Ascending aorta (tissue), 2 donors: Measurements from ENCODE around the gene KCNJ16. TPM values are rescaled to one million over a fixed set of nuclear protein-coding genes. Genes with fewer than 3 reads are reported as not detected.

Experiments used
- DNase-seq, 2 donors: peaks; one replicate each; pipeline ENCODE4 v3.0.0-alpha.2; 2019; ENCODE audit warnings: low spot score in 2 of 2
- H3K27ac ChIP-seq, 2 donors: fragments of 200-600 bp; sonication (generic); one replicate each; pipeline ENCODE4 v1.5.1; 2016 to 2017; ENCODE audit warnings: mild to moderate bottlenecking in 1 of 2
- H3K27me3 ChIP-seq: fragments of 200-600 bp; sonication (generic); one replicate; pipeline ENCODE4 v1.5.1; 2017
- H3K36me3 ChIP-seq, 2 donors: fragments of 200-600 bp; sonication (generic); one replicate each; pipeline ENCODE4 v1.5.1; 2016
- H3K4me1 ChIP-seq, 2 donors: fragments of 200-600 bp; sonication (generic); one replicate each; pipeline ENCODE4 v1.5.1; 2016 to 2017; ENCODE audit warnings: mild to moderate bottlenecking in 1 of 2
- H3K4me3 ChIP-seq, 2 donors: fragments of 200-600 bp; sonication (generic); one replicate each; pipeline ENCODE4 v1.5.1; 2016 to 2017; ENCODE audit warnings: mild to moderate bottlenecking in 1 of 2
- H3K9me3 ChIP-seq, 2 donors: fragments of 200-600 bp; sonication (generic); one replicate each; pipeline ENCODE4 v1.5.1; 2016
- CTCF ChIP-seq, 3 experiments: fragments of 200-600 bp in 2 of 3; fragments of 450-650 bp in 1 of 3; sonication (generic) in 2 of 3; IDR thresholded peaks; one replicate each; pipeline ENCODE4 v1.5.1; 2016 to 2019; ENCODE audit warnings: antibody characterized with exemption in 3 of 3, mild to moderate bottlenecking in 1 of 3, moderate library complexity in 1 of 3
- intact Hi-C: fragments of 100-400 bp; cut with DNase I; formaldehyde crosslinking; loops from one replicate; pipeline ENCODE4 v1.15.1; 2023
- total RNA-seq: library from RNA; depleted of rRNA; stranded (reverse); fragments of >200 nt; gene quantifications from one replicate; pipeline ENCODE4 v1.1.0, GENCODE V29; 2016

KCNJ16 gene
- total RNA-seq, 1 donor from 2014 or later: not detected

- no peak for TF ChIP-seq CTCF (IDR thresholded peaks at IDR 0.05)
- Histone ChIP-seq H3K4me3 (no peak overlapping the region), H3K27me3 (no peaks in the 10 kb centered on the region), H3K9me3 (no peaks in the 10 kb centered on the region), H3K4me1 (no peaks in the 10 kb centered on the region), H3K27ac (no peak overlapping the region), H3K36me3 (no peaks in the 10 kb centered on the region)
- intact Hi-C loops: no loop called here
- no peak for DNase-seq
These were observed 24.3 kb downstream of the KCNJ16 start for GRCh38 chr17:70099294-70099693.

DNA sequence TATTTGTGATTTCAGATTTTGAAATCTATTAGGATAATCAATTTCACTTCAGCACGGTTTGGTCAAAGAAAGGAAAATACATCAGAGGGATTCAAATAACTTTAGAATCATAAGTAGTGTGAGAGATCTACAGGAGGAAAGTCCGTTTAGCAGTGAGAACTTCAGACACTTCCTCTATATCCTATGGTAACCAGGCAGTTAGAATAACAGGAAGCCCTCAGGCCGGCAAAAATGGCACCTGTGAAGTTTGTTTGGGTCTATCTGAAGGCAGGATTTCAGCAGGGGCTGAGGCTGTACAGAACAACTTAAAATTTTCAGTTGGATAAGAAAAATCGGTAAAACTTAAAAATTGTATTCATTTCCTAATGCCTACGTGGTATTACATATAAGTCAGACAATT is 24.9 kb downstream of the KCNJ16 start:
- H3K27me3 ChIP-seq: no peaks in the 10 kb centered on the region
- H3K4me1 ChIP-seq: no peaks in the 10 kb centered on the region
- H3K4me3 ChIP-seq: no peak overlapping the region
- no peaks in the 10 kb centered on the region for H3K9me3 ChIP-seq
- TF ChIP-seq CTCF (IDR thresholded peaks at IDR 0.05): no peak
- H3K27ac ChIP-seq: no peak overlapping the region
- intact Hi-C loops: no loop called here
- no peaks in the 10 kb centered on the region for H3K36me3 ChIP-seq
- no peak for DNase-seq

- Histone ChIP-seq H3K36me3 (no peaks in the 10 kb centered on the region), H3K4me3 (no peak overlapping the region)
- intact Hi-C loops: no loop called here
These were observed 26.0 kb downstream of the KCNJ16 start for GRCh38 chr17:70100983-70101382.

DNA sequence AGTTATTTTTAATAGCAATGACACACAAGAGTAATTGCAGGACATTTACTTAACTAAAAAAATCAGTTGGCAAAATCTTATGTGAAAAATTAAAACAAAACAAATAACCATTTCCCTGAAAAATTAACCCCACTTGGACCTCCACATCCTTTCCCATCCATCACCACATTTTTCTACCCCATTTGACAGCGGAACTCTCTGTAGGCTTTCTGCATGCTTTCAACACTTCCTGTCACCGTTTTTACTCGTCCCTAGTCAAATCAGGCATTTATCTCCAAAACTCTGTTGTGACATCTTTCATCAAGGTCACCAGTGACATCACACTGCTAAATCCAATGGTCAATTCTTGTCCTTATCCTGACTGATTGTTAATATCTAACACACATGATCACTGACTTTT is 27.5 kb downstream of the KCNJ16 start:
- Histone ChIP-seq H3K27ac (no peak overlapping the region), H3K4me3 (no peak overlapping the region), H3K36me3 (no peaks in the 10 kb centered on the region), H3K9me3 (no peaks in the 10 kb centered on the region), H3K27me3 (no peaks in the 10 kb centered on the region), H3K4me1 (no peaks in the 10 kb centered on the region)
- DNase-seq: no peak
- no peak for TF ChIP-seq CTCF (IDR thresholded peaks at IDR 0.05)
- intact Hi-C loops: no loop called here

More at GRCh38 chr17:70100983-70101382, 26.0 kb downstream of the KCNJ16 start:
- Histone ChIP-seq H3K9me3 (no peaks in the 10 kb centered on the region), H3K27ac (no peak overlapping the region), H3K27me3 (no peaks in the 10 kb centered on the region), H3K4me1 (no peaks in the 10 kb centered on the region)
- DNase-seq: no peak
- TF ChIP-seq CTCF (IDR thresholded peaks at IDR 0.05): no peak

DNA sequence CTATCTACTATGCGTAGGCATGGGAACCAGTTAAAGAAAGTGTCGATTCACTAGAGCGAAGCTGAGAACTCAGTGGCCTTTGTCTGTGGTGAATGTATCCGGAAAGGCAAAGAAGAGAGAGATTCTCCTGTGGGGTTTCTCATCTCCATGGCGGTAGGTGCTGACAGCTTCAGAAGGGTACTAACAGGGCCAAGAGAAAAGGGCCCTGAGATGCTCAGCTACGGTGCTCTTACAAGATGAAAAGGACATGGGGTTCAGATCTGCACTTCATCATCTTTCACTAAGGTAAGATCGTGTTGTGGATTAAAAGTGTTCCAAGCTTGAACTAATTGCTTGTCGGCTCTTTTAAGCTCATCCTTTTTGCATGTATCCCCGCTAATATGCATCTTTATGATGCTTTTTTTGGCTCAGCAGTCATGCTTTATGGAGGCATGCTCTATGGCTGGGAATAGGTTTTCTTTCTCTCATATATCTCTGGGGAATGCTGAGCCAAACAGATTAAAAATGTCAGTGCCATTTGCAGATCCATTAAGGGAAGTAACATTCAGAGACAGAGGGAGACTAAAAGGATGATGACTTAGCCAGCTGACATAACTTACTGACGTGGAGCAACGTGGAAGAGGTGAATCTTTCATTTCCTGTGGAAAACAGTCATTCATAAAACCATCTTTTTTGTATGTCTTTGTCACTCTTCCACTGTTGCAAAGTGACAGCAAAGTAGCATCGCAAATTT is 29.9 kb downstream of the KCNJ16 start:
- H3K27ac ChIP-seq: no peak overlapping the region
- H3K36me3 ChIP-seq: no peaks in the 10 kb centered on the region
- no peaks in the 10 kb centered on the region for H3K9me3 ChIP-seq
- H3K4me1 ChIP-seq: peaks cover 0 to 14% of the 10 kb centered on the region in 2 donors
- DNase-seq: no peak
- no peaks in the 10 kb centered on the region for H3K27me3 ChIP-seq
- no peak overlapping the region for H3K4me3 ChIP-seq
- no peak for TF ChIP-seq CTCF (IDR thresholded peaks at IDR 0.05)
- intact Hi-C loops: no loop called here
